ENCODE data around the gene OVCH1. TPM values are rescaled to one million over a fixed set of nuclear protein-coding genes. Genes with fewer than 3 reads are reported as not detected.

Gene OVCH1
- total and polyA plus RNA-seq, 2 experiments from 2014 or later: 0.53 TPM; not detected in 1

DNA sequence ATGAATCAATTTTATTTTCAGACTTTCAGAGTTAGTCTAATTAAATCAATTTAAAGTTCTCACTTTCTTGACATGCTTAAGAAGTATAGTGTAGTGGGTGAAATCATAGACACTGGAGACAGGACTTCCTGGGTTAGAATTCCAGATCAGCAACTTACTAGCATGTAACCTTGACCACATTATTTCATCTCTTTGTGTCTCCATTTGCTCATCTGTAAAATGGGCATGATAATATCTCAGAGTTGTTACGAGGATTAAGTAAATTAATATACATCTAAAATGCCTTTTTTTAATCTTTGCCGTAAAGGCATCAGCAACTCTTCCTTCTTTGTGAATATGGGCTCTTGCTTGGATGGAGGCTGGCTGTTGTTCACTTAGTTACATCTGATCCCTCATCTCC lies 115.2 kb downstream of the OVCH1 start:
- TF ChIP-seq EZH2phosphoT487 (IDR thresholded peaks at IDR 0.05; ENCODE audit: low read depth, severe bottlenecking, unreplicated experiment) (no peak), EZH2 (IDR thresholded peaks at IDR 0.05; ENCODE audit: borderline replicate concordance) (no peak)
- TF ChIP-seq, protein P1, sequence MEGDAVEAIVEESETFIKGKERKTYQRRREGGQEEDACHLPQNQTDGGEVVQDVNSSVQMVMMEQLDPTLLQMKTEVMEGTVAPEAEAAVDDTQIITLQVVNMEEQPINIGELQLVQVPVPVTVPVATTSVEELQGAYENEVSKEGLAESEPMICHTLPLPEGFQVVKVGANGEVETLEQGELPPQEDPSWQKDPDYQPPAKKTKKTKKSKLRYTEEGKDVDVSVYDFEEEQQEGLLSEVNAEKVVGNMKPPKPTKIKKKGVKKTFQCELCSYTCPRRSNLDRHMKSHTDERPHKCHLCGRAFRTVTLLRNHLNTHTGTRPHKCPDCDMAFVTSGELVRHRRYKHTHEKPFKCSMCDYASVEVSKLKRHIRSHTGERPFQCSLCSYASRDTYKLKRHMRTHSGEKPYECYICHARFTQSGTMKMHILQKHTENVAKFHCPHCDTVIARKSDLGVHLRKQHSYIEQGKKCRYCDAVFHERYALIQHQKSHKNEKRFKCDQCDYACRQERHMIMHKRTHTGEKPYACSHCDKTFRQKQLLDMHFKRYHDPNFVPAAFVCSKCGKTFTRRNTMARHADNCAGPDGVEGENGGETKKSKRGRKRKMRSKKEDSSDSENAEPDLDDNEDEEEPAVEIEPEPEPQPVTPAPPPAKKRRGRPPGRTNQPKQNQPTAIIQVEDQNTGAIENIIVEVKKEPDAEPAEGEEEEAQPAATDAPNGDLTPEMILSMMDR (IDR thresholded peaks at IDR 0.05; ENCODE audit: poor library complexity): no peak
- H3K4me2 ChIP-seq: no peak overlapping the region
- WGBS (ENCODE audit: low lambda C conversion rate, missing lambda C conversion rate): 96% methylated on average over 2 of the region's 2 CpGs

DNA sequence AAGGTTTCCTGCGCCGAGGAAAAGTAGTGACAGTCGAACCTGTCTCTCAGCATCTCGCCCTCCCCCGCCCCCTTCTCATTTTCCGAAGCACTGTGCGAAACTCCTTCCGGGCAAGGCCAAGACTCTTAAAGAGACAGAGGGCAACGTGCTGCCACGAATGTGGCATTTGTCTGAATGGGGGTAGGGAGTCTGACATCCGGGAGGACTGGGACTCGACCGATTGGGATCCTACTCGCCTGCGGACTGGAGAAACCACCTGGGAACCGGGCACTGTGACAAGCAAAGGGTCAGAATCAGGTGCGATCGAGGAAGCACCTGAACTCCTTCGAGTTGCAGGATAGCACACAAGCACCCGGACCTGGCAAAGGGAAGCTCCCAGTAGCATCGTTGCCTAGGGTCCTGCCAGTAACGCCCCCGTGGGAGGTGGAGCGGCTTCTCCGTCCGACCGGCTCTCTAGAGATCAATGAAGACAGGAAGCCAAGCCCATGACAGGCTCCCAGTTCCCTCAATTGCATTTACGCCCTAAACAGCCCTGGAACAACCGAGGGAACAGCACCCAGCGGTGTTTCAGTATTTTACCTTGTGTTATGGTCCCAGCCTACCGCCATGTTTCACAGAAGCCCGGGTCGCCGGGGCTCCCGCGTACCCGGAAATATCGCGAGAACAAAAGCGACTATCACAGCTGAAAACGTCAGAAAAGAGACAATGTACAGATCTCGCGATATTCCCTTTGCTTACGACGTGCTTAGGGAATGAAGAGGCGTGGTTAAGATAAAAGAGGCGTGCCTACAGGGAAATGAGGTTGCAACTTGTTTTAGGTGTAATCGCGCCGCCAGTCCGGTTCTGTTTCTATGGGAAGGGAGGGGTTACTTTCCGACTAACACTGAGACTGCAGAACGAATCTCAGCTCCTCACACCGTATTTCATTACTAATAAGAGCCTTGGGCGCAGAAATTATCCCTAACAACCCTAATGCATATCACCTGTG lies 116.7 kb downstream of the OVCH1 start, which contains the start of gene ERGIC2:
TSS of gene ERGIC2 (minus strand) at position 637 of the 988 bp plus-strand sequence. CDS start 9,539 bp downstream, outside the sequence.
- H3K4me2 ChIP-seq: peak within 1 kb of the TSS; percentile 87
- no peaks in the 10 kb centered on the region for H3K36me3 ChIP-seq (replicated peaks; ENCODE audit: insufficient read depth, low read depth)
- no peaks in the 10 kb centered on the region for H3K4me1 ChIP-seq (ENCODE audit: insufficient read depth)
- TF ChIP-seq, protein P1 (IDR thresholded peaks at IDR 0.05; ENCODE audit: poor library complexity): no peak
- TF ChIP-seq EZH2phosphoT487 (IDR thresholded peaks at IDR 0.05; ENCODE audit: low read depth, severe bottlenecking, unreplicated experiment) (no peak), EZH2 (IDR thresholded peaks at IDR 0.05; ENCODE audit: borderline replicate concordance) (no peak)
- no peaks in the 10 kb centered on the region for H3K9me3 ChIP-seq (ENCODE audit: low read depth)
- H2AFZ ChIP-seq: peak within 1 kb of the TSS; percentile 86
- DNase-seq (ENCODE audit: low spot score): peak; percentile 99
- peaks cover 45% of the 10 kb centered on the region for H3K79me2 ChIP-seq
- H4K20me1 ChIP-seq (ENCODE audit: insufficient read depth, poor library complexity, severe bottlenecking): no peaks in the 10 kb centered on the region
- H3K4me3 ChIP-seq: peak within 1 kb of the TSS; percentile 46
- peak within 1 kb of the TSS; percentile 91 for H3K27ac ChIP-seq
- under 1% methylated on average over 55 of the region's 55 CpGs for WGBS (ENCODE audit: low lambda C conversion rate, missing lambda C conversion rate)
- no peaks in the 10 kb centered on the region for H3K27me3 ChIP-seq
- no peaks in the 10 kb centered on the region for H3K9me2 ChIP-seq (replicated peaks; ENCODE audit: insufficient read depth)

More for the DNA sequence above, 115.2 kb downstream of the OVCH1 start:
- H3K4me1 ChIP-seq (ENCODE audit: insufficient read depth): no peaks in the 10 kb centered on the region
- peaks cover 30% of the 10 kb centered on the region for H3K79me2 ChIP-seq
- H4K20me1 ChIP-seq (ENCODE audit: insufficient read depth, poor library complexity, severe bottlenecking): no peaks in the 10 kb centered on the region
- H3K9me2 ChIP-seq (replicated peaks; ENCODE audit: insufficient read depth): no peaks in the 10 kb centered on the region
- no peaks in the 10 kb centered on the region for H3K9me3 ChIP-seq (ENCODE audit: low read depth)
- H3K27me3 ChIP-seq: no peaks in the 10 kb centered on the region
- no peak overlapping the region for H3K4me3 ChIP-seq
- no peak overlapping the region for H2AFZ ChIP-seq
- no peaks in the 10 kb centered on the region for H3K36me3 ChIP-seq (replicated peaks; ENCODE audit: insufficient read depth, low read depth)
- no peak overlapping the region for H3K27ac ChIP-seq
- DNase-seq (ENCODE audit: low spot score): no peak

Other genes starting within 250 kb of the OVCH1 start
- 68.7 and 114 TPM in 2 replicates for gene ERGIC2, start 116.5 kb downstream of the OVCH1 start, total RNA-seq
- gene ERGIC2, start 116.5 kb downstream of the OVCH1 start, polyA plus RNA-seq: 122 and 130 TPM in 2 replicates

Measured in hepatocyte (in vitro differentiated cells).